Temporal lobe (tissue), 1 donor: ENCODE measurements around the gene MAS1. TPM values are rescaled to one million over a fixed set of nuclear protein-coding genes. Genes with fewer than 3 reads are reported as not detected.

Experiments
- total RNA-seq: library from RNA; depleted of rRNA; stranded (reverse); fragments of >200 nt; gene quantifications from one replicate; pipeline ENCODE4 v1.2.3, GENCODE V29; 2014

The MAS1 gene
- total RNA-seq, 1 donor from 2014 or later = 0.25 TPM

Other genes with a start within 250 kb of the MAS1 start
- gene SOD2, start 197.7 kb upstream of the MAS1 start, total RNA-seq = 35.4 TPM
- 82.1 TPM for gene WTAP, start 163.5 kb upstream of the MAS1 start, total RNA-seq
- gene ACAT2, start 128.9 kb upstream of the MAS1 start, total RNA-seq = 61.5 TPM
- 248 TPM for gene TCP1, start 101.4 kb upstream of the MAS1 start, total RNA-seq
- 36.6 TPM for gene MRPL18, start 100.5 kb upstream of the MAS1 start, total RNA-seq
- gene PNLDC1, start 90.7 kb upstream of the MAS1 start, total RNA-seq = not detected
- 27.0 TPM for gene IGF2R, start 78.1 kb downstream of the MAS1 start, total RNA-seq
- gene SLC22A1, start 230.8 kb downstream of the MAS1 start, total RNA-seq = not detected